A172 (cell line): ENCODE measurements around the gene CACNA1I. TPM values are rescaled to one million over a fixed set of nuclear protein-coding genes. Genes with fewer than 3 reads are reported as not detected.

Experiments
- DNase-seq: peaks from one replicate; pipeline ENCODE4 v3.0.0-alpha.2; 2015; ENCODE audit warnings: low spot score
- total RNA-seq: library from RNA; depleted of rRNA; stranded (reverse); fragments of >200 nt; shearing (Covaris generic); gene quantifications from 2 replicates; pipeline ENCODE4 v1.2.3, GENCODE V29; 2014

Gene CACNA1I
- total RNA-seq, 1 experiment from 2014 or later: 0.02 TPM

DNA sequence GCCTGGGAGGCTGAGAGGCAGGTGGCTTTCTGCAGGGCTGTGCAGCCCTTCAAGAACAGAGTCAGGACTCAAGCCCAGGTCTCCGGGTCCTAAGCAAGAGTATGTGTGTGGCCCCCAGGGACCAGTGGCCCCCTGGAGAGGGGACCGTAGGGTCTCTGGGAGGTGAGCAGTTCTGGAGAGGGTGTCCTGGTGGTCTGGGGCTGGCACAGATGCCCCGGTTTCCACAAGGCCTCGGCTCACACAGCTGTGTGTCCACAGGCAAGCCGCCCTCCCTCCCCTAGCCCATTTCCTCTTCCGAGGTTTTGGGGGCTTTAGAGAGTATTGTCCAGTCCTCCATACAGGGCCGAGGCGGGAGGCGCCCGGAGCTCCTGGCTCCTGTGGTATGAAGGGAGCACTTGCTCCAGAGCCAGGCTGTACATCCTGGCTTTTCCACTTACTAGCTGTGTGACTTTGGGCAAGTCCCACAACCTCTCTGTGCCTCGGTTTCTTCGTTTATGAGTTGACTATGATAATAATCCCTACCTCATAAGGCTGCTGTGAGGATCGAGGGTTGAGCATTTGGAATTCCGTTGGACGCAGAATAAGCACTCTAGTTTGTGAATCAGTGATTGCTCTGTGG, 34.6 kb upstream of the CACNA1I start:
- DNase-seq: no peak

- DNase-seq: no peak
Measured at GRCh38 chr22:39536711-39537110, 33.8 kb upstream of the CACNA1I start.

GRCh38 chr22:39537975-39538374, 32.6 kb upstream of the CACNA1I start:
- DNase-seq: no peak

DNA sequence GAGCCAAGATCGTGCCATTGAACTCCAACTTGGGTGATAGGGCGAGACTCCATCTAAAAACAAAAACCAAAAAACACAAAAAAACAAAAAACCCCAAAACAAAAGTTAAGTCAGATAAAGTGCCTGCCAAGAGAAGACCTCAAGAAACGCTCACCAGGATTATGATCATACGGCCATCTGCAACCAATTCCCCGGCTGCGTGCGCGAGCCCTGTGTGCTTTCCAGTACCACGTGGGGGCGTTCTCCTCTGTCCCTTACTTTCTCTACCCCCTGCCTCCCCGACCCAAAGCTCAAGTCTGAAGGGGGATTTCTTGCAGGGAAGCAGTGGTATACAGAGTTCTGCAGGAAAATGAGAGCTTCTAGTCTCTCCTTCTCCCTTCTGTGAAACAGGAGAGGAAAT, 27.5 kb upstream of the CACNA1I start:
- no peak for DNase-seq

DNA sequence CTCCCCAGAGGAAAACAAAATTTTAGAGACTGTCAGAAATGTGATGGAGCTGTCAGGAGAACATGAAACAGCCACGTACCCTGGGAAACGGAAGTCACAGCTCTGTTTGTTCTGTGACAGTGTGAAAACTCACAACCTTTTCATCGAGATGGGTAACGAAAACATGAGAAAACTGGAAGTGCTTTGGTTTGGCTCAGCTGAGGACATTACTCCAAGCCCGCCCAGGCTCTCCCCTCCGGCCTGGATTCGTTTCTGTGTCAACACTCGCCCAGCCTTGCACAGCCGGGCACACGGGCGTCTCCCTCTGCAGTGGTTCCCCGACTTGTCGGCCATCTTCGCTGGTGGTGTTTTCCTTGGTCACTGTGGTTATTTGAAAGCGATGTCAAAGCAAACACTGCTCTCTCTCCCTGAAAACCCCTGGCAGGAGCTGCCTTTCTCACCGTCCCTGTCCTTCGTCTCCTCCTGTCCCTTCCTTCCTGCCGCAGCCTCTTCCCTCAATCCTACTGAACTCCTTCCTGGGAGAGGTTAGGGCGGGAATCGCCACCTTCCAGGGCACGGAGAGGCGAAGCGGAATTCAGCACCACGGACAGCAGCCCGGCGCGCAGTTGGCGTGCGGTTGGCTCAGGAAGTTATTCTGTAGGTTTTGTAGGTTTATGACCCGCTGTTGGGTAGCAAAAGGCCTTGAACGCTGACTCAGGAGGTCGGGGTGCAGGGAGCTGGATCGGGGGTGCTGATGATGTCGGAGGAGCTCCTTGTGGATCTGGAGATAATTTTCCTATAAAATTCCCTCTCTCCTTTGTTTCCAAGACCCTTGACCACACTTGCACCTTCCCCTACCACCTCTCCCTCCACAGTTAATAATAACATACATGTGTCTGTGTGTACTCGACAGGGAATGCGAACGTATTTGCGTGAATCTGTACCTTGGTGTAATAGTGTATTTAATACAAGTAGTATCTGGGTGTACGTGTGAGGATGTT, 24.9 kb upstream of the CACNA1I start:
- no peak for DNase-seq

- peak; percentile 55 for DNase-seq
Measured at GRCh38 chr22:39546889-39547586, 23.5 kb upstream of the CACNA1I start.

- no peak for DNase-seq
Measured at GRCh38 chr22:39547587-39547947, 23.0 kb upstream of the CACNA1I start.

- DNase-seq: no peak
Measured at GRCh38 chr22:39553429-39553828, 17.1 kb upstream of the CACNA1I start.

GRCh38 chr22:39554151-39554550, 16.4 kb upstream of the CACNA1I start:
- DNase-seq: no peak

DNA sequence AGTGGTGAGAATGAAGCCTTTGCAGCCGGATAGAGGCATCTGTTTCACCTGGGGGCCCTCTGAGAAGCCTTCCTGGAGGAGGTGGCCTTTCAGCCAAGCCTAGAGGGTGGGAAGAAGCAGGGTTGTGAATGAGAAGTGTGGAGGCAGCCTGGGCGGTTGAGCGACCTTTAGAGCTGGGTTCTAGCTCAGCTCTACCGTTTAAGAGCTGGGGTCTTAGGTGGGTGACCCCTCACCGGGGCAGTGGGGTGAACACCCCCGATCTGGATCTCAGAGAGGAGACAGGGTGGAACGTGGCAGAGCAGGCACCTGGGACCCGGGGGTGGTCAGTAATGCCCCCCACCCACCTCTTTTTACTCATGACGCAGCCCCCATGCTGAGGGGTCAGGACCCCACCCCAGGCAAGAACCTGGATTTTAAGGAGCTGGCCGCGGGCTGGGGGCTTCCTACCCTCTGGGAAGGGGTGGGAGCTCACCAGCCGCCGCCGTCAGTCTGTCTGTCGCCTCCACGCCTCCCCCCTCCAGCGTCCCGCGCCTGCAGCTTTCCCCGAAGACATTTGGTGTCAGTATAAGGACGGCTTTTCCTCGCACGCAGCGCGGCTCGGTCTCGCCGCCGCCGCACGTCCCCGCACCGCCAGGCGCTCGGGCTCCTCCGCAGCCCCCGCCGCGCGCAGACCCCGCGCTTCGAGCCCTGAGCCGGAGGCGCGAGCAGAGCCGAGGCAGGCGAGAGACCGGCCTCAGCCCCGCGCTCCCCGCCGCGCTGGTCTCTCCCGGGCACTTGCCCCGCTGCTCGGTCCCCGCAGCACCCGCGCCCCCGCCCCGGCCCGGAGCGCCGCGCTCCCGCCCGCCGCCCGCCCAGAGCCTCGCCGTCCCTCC, 13.3 kb upstream of the CACNA1I start:
- no peak for DNase-seq

- DNase-seq: no peak
Measured at GRCh38 chr22:39558254-39558727, 12.3 kb upstream of the CACNA1I start.

GRCh38 chr22:39558950-39559349, 11.6 kb upstream of the CACNA1I start:
- no peak for DNase-seq

DNA sequence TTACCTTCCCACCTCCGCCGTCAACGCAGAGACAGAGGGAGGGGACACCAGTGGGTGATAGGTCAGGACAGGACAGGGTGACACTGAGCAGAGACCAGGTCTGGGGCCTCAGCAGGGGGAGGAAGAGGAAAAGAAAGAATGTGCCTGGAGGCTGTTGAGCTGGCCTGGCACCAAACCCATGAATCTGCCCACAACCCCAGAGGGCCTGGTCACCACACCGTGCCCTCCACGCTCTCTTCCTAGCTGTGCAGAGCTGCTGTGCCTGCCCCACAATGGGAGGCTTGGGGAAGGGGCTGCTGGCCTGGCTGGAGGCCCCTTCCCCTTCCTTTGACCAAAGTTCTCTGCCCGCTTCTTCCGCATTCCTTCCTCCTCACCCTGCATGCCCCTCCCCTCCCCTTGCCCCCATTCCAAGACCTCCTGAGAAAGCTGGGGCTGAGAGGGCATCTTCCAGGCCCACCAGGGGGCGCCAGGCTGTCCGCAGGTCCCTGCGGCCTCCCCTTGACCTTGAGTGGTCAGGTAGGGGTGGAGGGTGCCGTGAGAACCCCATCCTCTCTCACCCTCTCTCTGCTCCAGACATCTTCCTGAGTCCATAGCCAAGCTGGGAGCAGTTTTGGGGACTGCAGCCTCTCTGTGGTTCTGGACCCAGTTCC, 11.0 kb upstream of the CACNA1I start:
- DNase-seq: peak; percentile 33

DNA sequence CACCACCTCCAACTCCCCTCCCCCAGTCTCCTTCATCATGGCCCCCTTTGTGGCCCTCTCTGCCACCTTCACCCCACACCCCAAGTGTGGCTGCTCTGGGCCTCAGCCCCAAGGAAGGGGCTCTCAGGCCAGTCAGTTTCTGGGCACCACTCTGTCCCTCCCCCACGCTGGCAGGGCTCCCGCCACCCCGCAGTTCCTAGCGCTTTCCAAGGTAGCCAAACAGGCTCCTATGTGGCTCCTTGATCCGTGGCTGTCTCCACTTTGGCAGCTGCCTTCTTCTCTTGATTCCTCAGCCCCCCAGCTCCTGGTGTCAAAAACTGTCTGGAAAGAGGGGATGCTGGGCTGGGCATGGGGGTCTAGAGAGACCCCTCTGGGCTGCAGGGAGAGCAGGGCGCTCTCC, 10.4 kb upstream of the CACNA1I start:
- no peak for DNase-seq

DNA sequence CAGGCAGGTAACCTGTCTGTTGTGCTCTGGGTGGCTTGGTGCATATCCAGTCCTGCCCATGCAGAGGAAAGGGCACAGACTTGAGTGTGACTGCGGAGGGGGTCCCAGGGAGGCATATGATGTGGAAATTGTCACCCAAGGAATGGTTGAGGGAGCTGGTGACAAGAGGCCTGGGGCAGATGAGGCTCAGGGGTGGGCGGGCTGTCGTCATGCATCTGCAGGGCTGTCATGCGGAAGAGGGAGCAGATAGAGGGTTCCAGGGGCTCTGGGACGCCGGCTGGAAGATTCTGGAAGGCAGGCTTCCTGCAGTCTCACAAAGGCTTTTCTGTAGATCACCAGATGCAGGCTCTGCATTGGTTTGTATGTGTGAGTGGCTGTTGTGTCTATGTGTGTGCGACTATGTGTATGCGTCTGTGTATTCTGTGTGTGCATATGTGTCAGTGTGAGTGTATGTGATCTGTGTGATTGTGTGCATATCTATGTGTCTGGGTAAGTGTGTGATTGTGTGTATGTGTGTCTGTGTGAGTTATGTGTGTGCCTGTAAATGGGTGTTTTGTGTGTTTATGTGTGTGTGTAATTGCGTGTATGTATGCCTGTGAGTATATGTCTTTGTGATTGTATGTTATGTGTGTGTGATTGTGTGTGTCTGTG, 7.6 kb upstream of the CACNA1I start:
- DNase-seq: no peak

- no peak for DNase-seq
Measured at GRCh38 chr22:39563571-39564428, 6.8 kb upstream of the CACNA1I start.

- DNase-seq: no peak
Measured at GRCh38 chr22:39565414-39565944, 5.1 kb upstream of the CACNA1I start.

- no peak for DNase-seq
Measured at GRCh38 chr22:39567135-39567946, 3.2 kb upstream of the CACNA1I start.
